HG02884 (cell line): Measurements from ENCODE around the gene DDX11.
"Not testable (repeated sequence)": the region's sequence is repeated elsewhere in the genome, so short reads cannot be mapped to it uniquely, and the experiment has no call there.

Experiments used
- ATAC-seq: cut with Tn5 transposase; IDR thresholded peaks from one replicate; pipeline ENCODE4 v1.9.1; 2021; ENCODE audit warnings: mild to moderate bottlenecking, moderate library complexity; ENCODE audit not compliant: unreplicated experiment

Gene DDX11

GRCh38 chr12:31073527-31074332 is at the start of gene DDX11:
Gene DDX11 (plus strand): TSS chr12:31073860. CDS start chr12:31078394, 4,534 bp downstream.
- ATAC-seq, result peak; percentile 91

- no peak for ATAC-seq
These were observed 47.5 kb upstream of the DDX11 start for GRCh38 chr12:31026202-31026601.

- ATAC-seq, result not testable (repeated sequence)
These were observed 46.7 kb upstream of the DDX11 start for GRCh38 chr12:31027006-31027405.

GRCh38 chr12:31029468-31029867 is 44.2 kb upstream of the DDX11 start:
- no peak for ATAC-seq

- ATAC-seq, result no peak
These were observed 43.6 kb upstream of the DDX11 start for GRCh38 chr12:31029916-31030562.

- no peak for ATAC-seq
These were observed 41.7 kb upstream of the DDX11 start for GRCh38 chr12:31031951-31032335.

GRCh38 chr12:31033146-31033545 is 40.5 kb upstream of the DDX11 start:
- no peak for ATAC-seq

GRCh38 chr12:31033681-31034080 is 40.0 kb upstream of the DDX11 start:
- no peak for ATAC-seq

DNA sequence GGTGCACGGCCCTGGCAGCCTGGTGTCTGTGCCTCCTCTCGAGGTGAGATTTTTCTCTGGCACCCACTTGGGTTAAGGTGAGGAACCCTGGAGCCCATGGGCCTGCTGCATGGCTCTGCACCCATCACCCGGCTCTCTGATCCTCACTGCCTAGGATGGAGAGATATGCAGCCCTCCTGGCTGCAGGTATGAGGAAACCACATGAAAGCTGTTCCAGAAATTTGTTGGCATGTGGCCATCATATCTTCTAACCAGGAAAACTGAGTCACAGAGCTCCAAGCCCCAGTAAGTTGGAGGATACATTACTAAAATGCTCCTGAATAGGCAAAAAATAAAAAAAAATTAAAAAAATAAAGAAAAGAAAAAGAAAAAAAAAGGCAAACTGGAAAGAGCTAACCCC is 39.3 kb upstream of the DDX11 start:
- no peak for ATAC-seq

GRCh38 chr12:31035226-31035625 is 38.4 kb upstream of the DDX11 start:
- no peak for ATAC-seq

- ATAC-seq, result no peak
These were observed 37.5 kb upstream of the DDX11 start for GRCh38 chr12:31035967-31036665.

- no peak for ATAC-seq
These were observed 36.6 kb upstream of the DDX11 start for GRCh38 chr12:31037028-31037427.

DNA sequence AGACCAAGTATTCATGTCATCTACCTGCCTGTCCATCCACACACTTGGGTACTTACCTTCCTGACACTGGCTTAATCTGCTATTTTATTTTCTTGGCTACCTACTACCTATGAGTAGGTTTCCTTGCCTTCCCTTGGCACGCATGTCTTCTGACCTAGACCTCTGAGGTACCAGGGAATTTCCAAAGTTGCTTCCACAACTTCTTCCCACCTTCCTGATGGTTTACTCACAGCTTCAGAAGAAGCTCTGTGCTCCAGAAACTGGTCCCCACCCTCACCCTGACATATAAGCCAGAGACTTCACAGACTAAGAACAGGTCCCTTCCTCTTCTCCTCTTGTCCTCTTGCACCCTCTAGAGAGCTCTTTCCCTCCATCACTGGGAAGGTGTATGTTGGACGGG is 35.7 kb upstream of the DDX11 start:
- ATAC-seq, result no peak

- ATAC-seq, result no peak
These were observed 32.6 kb upstream of the DDX11 start for GRCh38 chr12:31041033-31041564.

GRCh38 chr12:31050143-31050542 is 23.5 kb upstream of the DDX11 start:
- not testable (repeated sequence) for ATAC-seq

- not testable (repeated sequence) for ATAC-seq
These were observed 23.1 kb upstream of the DDX11 start for GRCh38 chr12:31050548-31050947.

- peak; percentile 85 for ATAC-seq
These were observed 22.0 kb upstream of the DDX11 start for GRCh38 chr12:31051692-31052091.

DNA sequence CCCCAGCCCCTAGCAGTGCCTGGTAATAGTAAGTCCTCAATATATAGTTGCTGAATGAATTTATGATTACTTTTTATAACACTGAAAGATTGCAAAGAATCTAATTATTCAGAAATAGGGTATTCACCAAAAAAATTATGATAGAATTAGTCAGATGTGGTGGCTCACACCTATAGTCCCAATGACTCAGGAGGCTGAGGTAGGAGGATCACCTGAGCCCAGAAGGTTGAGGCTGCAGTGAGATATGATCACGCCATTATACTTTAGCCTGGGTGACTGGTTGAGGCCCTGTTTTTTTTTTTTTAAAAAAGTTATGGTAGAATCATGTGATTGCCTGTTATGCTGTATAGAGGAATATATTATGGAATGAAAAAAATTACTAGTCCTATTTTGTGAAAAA is 21.5 kb upstream of the DDX11 start:
- peak; percentile 8 for ATAC-seq

GRCh38 chr12:31052666-31053439 is 20.8 kb upstream of the DDX11 start:
- not testable (repeated sequence) for ATAC-seq

DNA sequence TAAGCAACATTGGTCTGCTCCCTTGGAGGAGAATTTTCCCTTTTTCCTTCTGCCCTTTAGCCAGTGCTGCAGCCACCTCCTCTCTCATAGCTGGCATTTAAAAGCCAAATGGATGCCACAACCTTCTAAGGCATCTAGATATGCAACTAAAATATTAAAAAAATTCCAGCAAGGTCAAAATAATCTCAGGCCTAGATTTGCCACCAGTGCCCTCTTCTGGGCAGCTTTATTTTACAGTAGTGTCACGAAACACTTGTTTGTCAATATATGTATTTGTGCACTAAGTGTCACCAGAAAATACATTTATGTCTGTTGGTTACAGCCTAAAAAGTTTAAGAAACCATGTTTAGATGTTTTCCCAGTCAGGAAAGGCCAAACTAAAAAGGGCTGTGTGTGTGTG is 19.7 kb upstream of the DDX11 start:
- ATAC-seq, result not testable (repeated sequence)

- no peak for ATAC-seq
These were observed 16.0 kb upstream of the DDX11 start for GRCh38 chr12:31057671-31058070.
